Measurements from ENCODE around the gene MYL10.

Gene MYL10

DNA sequence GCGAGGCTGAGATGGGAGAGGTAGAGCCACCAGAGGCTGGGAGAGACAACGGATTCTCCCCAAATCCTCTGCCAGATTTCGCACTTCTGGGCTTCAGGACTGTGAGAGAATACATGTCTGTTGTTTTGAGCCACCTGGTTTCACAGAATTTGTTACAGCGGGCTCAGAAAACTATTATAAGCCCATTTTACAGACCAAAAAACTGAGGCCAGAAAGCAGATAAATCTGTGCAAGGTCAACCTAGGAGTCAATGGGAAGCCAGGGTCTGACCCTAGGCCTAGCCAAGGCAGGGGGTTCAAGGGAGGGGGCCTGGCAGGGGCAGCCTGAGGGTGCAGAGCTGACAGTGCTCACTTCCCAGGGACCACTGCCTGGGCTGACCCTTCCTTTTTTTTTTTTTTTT is 8.7 kb downstream of the MYL10 start:
- Histone ChIP-seq H3K36me3 (ENCODE audit: insufficient read depth, insufficient read length, low read length) (no peaks in the 10 kb centered on the region), H3K9ac (ENCODE audit: insufficient read length, low read depth) (no peak overlapping the region), H3K4me1 (ENCODE audit: insufficient read depth, insufficient read length) (peaks cover 9% of the 10 kb centered on the region), H3K27me3 (ENCODE audit: insufficient read depth, insufficient read length) (no peaks in the 10 kb centered on the region), H3K4me3 (ENCODE audit: insufficient read length, low read depth) (no peak overlapping the region), H3K9me3 (ENCODE audit: insufficient read depth, low read length) (no peaks in the 10 kb centered on the region)
- DNase-seq (ENCODE audit: low read depth, low spot score), result no peak
- TF ChIP-seq SUZ12 (IDR thresholded peaks at IDR 0.05; ENCODE audit: extremely low read depth, insufficient read depth, insufficient read length), result no peak

GRCh38 chr7:101618916-101619315 is 10.2 kb downstream of the MYL10 start:
- Histone ChIP-seq H3K9me3 (ENCODE audit: insufficient read depth, low read length) (no peaks in the 10 kb centered on the region), H3K9ac (ENCODE audit: insufficient read length, low read depth) (no peak overlapping the region), H3K4me3 (ENCODE audit: insufficient read length, low read depth) (no peak overlapping the region), H3K36me3 (ENCODE audit: insufficient read depth, insufficient read length, low read length) (no peaks in the 10 kb centered on the region), H3K27me3 (ENCODE audit: insufficient read depth, insufficient read length) (no peaks in the 10 kb centered on the region), H3K4me1 (ENCODE audit: insufficient read depth, insufficient read length) (peaks cover 12% of the 10 kb centered on the region)
- DNase-seq (ENCODE audit: low read depth, low spot score), result no peak
- TF ChIP-seq SUZ12 (IDR thresholded peaks at IDR 0.05; ENCODE audit: extremely low read depth, insufficient read depth, insufficient read length), result no peak
- TF ChIP-seq YY1 (IDR thresholded peaks at IDR 0.05; ENCODE audit: insufficient read depth, insufficient read length), result no peak
- TF ChIP-seq ZNF274 (IDR thresholded peaks at IDR 0.05; ENCODE audit: low read depth, low read length), result no peak

DNA sequence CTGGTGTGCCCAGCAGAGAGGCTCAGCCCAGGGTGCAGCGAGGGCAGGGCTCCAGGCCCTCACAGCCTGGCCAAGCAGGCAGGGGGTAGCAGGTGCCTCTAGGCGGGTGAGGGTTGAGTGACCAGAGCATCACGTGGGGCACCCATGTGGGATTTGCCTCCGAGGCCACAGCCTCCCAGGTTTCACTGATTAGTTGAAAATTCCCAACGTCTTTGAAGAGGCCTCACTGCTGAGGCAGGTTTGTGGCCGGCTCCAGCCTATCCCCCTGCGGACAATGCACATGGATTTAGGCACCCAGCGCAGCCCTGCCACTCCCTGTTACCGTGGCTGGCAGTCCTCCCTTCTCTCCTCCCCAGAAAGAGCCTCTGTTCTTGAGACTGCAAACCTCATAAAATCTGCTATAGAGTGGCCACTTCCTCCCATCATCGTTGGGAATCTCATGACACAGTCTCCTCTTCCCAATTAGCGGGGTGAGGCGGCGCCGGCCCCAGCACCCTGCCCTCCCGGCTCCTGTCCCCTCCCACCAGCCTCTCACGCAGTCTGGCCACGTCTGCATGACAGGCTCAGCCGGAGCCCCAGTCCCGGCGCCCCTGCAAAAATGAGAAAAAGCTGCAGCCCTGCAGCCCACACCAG is 10.8 kb downstream of the MYL10 start:
- Histone ChIP-seq H3K27me3 (ENCODE audit: insufficient read depth, insufficient read length) (no peaks in the 10 kb centered on the region), H3K9me3 (ENCODE audit: insufficient read depth, low read length) (no peaks in the 10 kb centered on the region), H3K4me1 (ENCODE audit: insufficient read depth, insufficient read length) (peaks cover 17% of the 10 kb centered on the region), H3K9ac (ENCODE audit: insufficient read length, low read depth) (no peak overlapping the region), H3K4me3 (ENCODE audit: insufficient read length, low read depth) (no peak overlapping the region), H3K36me3 (ENCODE audit: insufficient read depth, insufficient read length, low read length) (no peaks in the 10 kb centered on the region)
- DNase-seq (ENCODE audit: low read depth, low spot score), result no peak
- TF ChIP-seq ZNF274 (IDR thresholded peaks at IDR 0.05; ENCODE audit: low read depth, low read length) (no peak), YY1 (IDR thresholded peaks at IDR 0.05; ENCODE audit: insufficient read depth, insufficient read length) (no peak), SUZ12 (IDR thresholded peaks at IDR 0.05; ENCODE audit: extremely low read depth, insufficient read depth, insufficient read length) (no peak)

DNA sequence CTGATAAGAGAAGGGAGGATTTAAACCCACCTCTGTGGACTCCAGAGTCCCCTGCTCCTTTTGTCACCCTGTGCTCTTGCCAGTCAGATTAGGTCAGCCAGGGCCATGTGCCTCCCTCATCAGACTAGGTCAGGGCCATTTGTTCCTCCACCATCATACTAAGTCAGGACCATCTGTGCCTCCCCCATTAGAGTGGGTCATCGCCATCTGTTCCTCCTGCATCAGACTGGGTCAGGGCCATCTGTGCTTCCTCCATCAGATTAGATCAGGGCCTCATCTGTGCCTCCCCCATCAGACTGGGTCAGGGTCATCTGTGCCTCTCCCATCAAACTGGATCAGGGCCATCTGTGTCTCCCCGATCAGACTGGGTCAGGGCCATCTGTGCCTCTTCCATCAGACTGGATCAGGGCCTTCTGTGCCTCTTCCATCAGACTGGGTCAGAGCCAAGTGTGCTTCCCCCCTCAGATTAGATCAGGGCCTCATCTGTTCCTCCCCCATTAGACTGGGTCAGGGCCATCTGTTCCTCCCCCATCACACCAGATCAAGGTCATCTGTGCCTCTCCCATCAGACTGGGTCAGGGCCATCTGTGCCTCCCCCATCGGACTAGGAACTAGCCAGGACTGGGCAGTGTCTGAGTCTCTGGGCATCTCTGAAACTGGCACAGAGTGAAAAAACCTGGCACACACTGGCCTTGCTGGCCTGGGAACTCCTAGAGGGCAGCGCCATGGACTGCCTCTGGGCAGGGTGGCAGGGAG is 11.5 kb downstream of the MYL10 start:
- DNase-seq (ENCODE audit: low read depth, low spot score), result no peak
- Histone ChIP-seq H3K4me3 (ENCODE audit: insufficient read length, low read depth) (no peak overlapping the region), H3K9ac (ENCODE audit: insufficient read length, low read depth) (no peak overlapping the region), H3K27me3 (ENCODE audit: insufficient read depth, insufficient read length) (no peaks in the 10 kb centered on the region), H3K9me3 (ENCODE audit: insufficient read depth, low read length) (no peaks in the 10 kb centered on the region), H3K4me1 (ENCODE audit: insufficient read depth, insufficient read length) (peaks cover 17% of the 10 kb centered on the region), H3K36me3 (ENCODE audit: insufficient read depth, insufficient read length, low read length) (no peaks in the 10 kb centered on the region)
- TF ChIP-seq YY1 (IDR thresholded peaks at IDR 0.05; ENCODE audit: insufficient read depth, insufficient read length) (no peak), SUZ12 (IDR thresholded peaks at IDR 0.05; ENCODE audit: extremely low read depth, insufficient read depth, insufficient read length) (no peak), ZNF274 (IDR thresholded peaks at IDR 0.05; ENCODE audit: low read depth, low read length) (no peak)

DNA sequence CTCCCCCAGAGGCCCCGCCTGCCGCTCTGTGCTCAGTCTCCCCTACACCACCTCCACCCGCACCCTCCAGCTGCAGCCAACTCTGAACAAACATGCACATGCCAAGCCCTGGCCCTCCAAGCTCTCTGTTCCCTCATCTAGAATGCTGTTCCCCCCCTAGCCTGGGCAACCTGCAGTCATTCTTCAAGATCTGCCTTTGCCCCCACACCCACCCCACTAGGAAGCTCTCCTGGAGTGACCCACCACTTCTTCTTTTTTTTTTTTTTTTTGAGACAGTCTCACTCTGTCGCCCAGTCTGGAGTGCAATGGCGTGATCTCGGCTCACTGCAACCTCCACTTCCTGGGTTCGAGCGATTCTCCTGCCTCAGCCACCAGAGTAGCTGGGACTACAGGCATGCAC is 13.7 kb downstream of the MYL10 start:
- Histone ChIP-seq H3K9me3 (ENCODE audit: insufficient read depth, low read length) (no peaks in the 10 kb centered on the region), H3K9ac (ENCODE audit: insufficient read length, low read depth) (peak overlapping the region; percentile 72), H3K4me3 (ENCODE audit: insufficient read length, low read depth) (no peak overlapping the region), H3K4me1 (ENCODE audit: insufficient read depth, insufficient read length) (peaks cover 15% of the 10 kb centered on the region), H3K36me3 (ENCODE audit: insufficient read depth, insufficient read length, low read length) (no peaks in the 10 kb centered on the region), H3K27me3 (ENCODE audit: insufficient read depth, insufficient read length) (no peaks in the 10 kb centered on the region)
- no peak for DNase-seq (ENCODE audit: low read depth, low spot score)
- TF ChIP-seq ZNF274 (IDR thresholded peaks at IDR 0.05; ENCODE audit: low read depth, low read length) (no peak), SUZ12 (IDR thresholded peaks at IDR 0.05; ENCODE audit: extremely low read depth, insufficient read depth, insufficient read length) (no peak), YY1 (IDR thresholded peaks at IDR 0.05; ENCODE audit: insufficient read depth, insufficient read length) (no peak)

DNA sequence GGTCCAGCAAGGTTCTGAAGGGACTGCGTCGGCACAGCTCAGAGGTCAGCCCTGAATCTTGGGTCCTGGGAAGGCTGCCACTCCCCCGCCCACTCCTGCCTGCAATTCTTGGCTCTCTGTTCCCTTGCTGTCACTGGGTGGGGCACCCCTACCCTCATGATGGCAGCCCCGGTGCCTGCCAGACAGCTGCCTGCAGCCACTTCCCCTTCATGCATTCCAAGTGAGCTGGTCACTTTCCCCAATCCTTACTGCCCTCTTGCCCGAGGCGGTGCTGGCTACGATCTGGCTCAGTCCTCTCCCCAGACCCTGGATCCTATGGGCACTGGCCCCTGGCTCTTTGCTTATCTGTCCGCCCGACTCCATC is 14.2 kb downstream of the MYL10 start:
- H3K36me3 ChIP-seq (ENCODE audit: insufficient read depth, insufficient read length, low read length), result no peaks in the 10 kb centered on the region
- peak overlapping the region; percentile 72 for H3K9ac ChIP-seq (ENCODE audit: insufficient read length, low read depth)
- no peak for TF ChIP-seq YY1 (IDR thresholded peaks at IDR 0.05; ENCODE audit: insufficient read depth, insufficient read length)
- no peak for TF ChIP-seq ZNF274 (IDR thresholded peaks at IDR 0.05; ENCODE audit: low read depth, low read length)
- TF ChIP-seq SUZ12 (IDR thresholded peaks at IDR 0.05; ENCODE audit: extremely low read depth, insufficient read depth, insufficient read length), result no peak
- no peaks in the 10 kb centered on the region for H3K27me3 ChIP-seq (ENCODE audit: insufficient read depth, insufficient read length)
- H3K4me3 ChIP-seq (ENCODE audit: insufficient read length, low read depth), result no peak overlapping the region
- H3K9me3 ChIP-seq (ENCODE audit: insufficient read depth, low read length), result no peaks in the 10 kb centered on the region
- DNase-seq (ENCODE audit: low read depth, low spot score), result no peak
- H3K4me1 ChIP-seq (ENCODE audit: insufficient read depth, insufficient read length), result peaks cover 15% of the 10 kb centered on the region

- Histone ChIP-seq H3K4me1 (ENCODE audit: insufficient read depth, insufficient read length) (peaks cover 15% of the 10 kb centered on the region), H3K27me3 (ENCODE audit: insufficient read depth, insufficient read length) (no peaks in the 10 kb centered on the region), H3K4me3 (ENCODE audit: insufficient read length, low read depth) (no peak overlapping the region), H3K9me3 (ENCODE audit: insufficient read depth, low read length) (no peaks in the 10 kb centered on the region), H3K36me3 (ENCODE audit: insufficient read depth, insufficient read length, low read length) (no peaks in the 10 kb centered on the region), H3K9ac (ENCODE audit: insufficient read length, low read depth) (peak overlapping the region; percentile 72)
- TF ChIP-seq ZNF274 (IDR thresholded peaks at IDR 0.05; ENCODE audit: low read depth, low read length), result no peak
- no peak for TF ChIP-seq SUZ12 (IDR thresholded peaks at IDR 0.05; ENCODE audit: extremely low read depth, insufficient read depth, insufficient read length)
- no peak for TF ChIP-seq YY1 (IDR thresholded peaks at IDR 0.05; ENCODE audit: insufficient read depth, insufficient read length)
- DNase-seq (ENCODE audit: low read depth, low spot score), result peak; percentile 81
Observed at GRCh38 chr7:101614098-101614938, 14.8 kb downstream of the MYL10 start.

Measured in NT2/D1 (cell line).